Esophagus muscularis mucosa (tissue), 3 donors: ENCODE results near the gene USP15.

Experiments
- CTCF ChIP-seq, 3 experiments: fragments of 200-600 bp in 2 of 3; fragments of 450-650 bp in 1 of 3; sonication (generic) in 2 of 3; IDR thresholded peaks; one replicate each; pipeline ENCODE4 v1.5.1; 2017 to 2019; ENCODE audit warnings: antibody characterized with exemption in 3 of 3, mild to moderate bottlenecking in 2 of 3, moderate library complexity in 1 of 3
- POLR2AphosphoS5 ChIP-seq, 2 donors: sonication (generic); formaldehyde crosslinking; IDR thresholded peaks; one replicate each; pipeline ENCODE4 v1.6.1; 2017; ENCODE audit warnings: antibody characterized with exemption in 2 of 2

GRCh38 chr12:62301080-62301798 lies 41.0 kb downstream of the USP15 start:
- TF ChIP-seq POLR2AphosphoS5 (IDR thresholded peaks at IDR 0.05) = no peak
- TF ChIP-seq CTCF (IDR thresholded peaks at IDR 0.05) = no peak
